NCI-H2171 (cell line): Measurements from ENCODE around the gene PLB1.

Source experiments
- DNase-seq: peaks from one replicate; lab custom pipeline; 2025; lab: John Stamatoyannopoulos, UW

The PLB1 gene

DNA sequence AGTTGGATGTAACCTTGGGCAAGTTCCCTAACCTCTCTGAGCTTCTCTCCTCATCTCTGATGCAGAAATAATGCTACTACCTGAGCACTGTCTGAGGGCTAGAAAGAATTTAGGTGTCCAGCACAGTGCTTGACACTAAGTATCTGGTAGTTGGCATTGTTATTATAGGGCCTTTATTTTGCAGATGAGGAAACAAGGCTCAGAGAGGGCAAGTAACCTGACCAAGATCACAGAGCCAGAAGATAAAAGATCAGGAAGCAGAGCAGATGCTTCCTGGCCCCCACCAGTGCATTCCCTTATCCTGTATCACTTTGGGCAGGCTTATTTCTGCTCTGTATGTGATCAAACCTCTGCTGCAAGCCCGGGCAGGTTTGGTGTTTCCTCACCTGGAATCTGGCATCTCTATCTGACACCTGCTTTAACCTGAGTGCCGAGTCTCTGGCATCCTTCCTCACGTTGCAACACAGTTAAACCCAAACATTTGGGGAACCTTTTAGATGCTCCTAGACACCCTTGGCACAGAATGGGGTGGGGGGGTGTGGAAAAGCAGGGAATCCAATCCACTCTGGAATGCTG is 69.9 kb downstream of the PLB1 start:
- DNase-seq: peak; percentile 88

- DNase-seq: peak; percentile 87
These were observed 70.7 kb downstream of the PLB1 start for GRCh38 chr2:28566521-28567041.

DNA sequence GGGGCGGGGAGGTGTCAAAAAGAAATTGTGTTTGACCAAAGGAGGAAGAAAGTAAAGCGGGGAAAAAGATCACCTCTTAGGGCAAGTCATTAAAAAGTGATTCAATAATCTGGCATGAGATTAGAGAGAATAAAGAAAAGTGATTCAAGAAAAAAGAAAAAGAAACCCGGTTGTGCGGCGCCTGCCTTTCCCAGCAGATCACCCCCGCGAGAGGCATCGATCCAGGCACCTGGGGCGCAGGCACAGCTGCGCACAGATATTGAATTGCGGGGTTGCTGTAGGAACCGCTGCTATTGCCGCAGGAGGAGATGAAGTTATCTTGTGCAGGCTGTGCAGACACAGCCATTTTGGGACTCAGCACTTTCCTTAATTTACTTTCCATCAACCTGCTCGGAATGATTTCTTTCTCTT is 71.2 kb downstream of the PLB1 start:
- peak; percentile 82 for DNase-seq

GRCh38 chr2:28568036-28568435 is 72.2 kb downstream of the PLB1 start:
- DNase-seq: no peak

DNA sequence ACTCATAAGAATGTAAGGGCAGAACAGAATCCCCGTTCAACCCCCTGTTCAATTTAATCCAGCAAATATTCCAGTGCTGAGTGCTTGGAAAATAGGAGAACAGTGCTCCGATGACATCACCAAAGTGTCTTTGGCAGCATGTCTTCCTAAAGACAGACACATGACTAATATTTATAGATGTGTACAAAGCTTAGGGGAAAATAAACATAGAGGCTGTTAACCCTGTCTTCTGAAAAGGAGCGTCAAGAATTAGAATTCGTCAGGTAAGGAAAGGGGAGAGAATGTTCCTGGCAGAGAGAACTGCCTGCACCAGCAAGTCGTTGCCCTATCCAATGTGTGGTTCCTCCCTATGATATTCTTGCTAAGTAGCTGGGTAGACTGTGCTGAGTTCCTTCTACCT is 72.7 kb downstream of the PLB1 start:
- DNase-seq: no peak

DNA sequence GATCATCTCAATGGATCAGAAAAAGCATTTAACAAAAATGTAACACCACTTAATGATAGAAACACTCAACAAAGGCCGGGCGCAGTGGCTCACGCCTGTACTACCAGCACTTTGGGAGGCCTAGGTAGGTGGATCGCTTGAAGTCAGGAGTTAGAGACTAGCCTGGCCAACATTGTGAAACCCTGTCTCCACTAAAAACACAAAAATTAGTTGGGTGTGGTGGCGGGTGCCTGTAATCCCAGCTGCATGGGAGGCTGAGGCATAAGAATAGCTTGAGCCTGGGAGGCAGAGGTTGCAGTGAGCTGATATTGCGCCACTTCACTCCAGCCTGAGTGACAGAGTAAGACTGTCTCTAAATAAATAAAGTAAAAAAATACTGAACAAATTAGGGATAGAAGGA is 74.6 kb downstream of the PLB1 start:
- DNase-seq: no peak

- DNase-seq: no peak
These were observed 80.9 kb downstream of the PLB1 start for GRCh38 chr2:28576714-28577113.

- no peak for DNase-seq
These were observed 82.2 kb downstream of the PLB1 start for GRCh38 chr2:28577791-28578680.

DNA sequence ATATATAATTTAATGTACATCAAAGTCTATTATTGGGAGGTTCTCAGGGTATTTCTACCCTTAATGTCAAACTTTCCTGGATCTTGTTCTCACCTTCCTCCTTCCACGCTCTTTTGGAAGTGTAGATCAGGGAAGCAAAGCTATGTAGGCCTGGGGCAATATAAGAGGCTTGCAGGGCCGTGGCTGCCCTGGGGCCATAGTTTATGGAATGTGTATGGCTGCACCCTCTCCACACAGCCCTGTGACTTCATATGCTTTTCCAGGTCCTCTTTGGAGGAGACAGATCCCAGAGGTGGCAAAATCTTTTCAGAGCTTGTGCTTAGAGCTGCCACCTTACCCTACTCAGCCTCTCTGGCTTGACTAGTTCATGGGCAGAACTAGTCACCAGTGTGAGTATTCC is 82.9 kb downstream of the PLB1 start:
- no peak for DNase-seq

- DNase-seq: no peak
These were observed 83.7 kb downstream of the PLB1 start for GRCh38 chr2:28579606-28580005.

DNA sequence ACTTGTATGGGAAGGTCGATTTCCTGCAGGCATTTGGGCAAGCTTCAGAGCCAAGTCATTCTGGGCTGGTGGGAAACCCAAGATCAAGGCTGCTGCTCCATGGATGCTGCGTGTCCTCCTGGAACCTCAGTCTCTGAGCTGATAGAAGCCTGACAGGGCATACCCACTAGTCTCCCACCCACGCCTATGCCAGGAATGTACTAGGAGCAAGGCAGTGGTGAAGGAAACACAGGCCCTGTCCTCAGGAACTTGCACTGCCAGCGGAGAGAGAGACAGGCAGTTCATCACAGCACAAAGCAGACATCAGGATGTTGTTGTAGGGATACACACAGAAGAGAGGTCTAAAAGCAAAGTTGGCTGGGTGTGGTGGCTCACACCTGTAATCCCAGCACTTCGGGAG is 84.2 kb downstream of the PLB1 start:
- no peak for DNase-seq

GRCh38 chr2:28581312-28581711 is 85.5 kb downstream of the PLB1 start:
- no peak for DNase-seq

DNA sequence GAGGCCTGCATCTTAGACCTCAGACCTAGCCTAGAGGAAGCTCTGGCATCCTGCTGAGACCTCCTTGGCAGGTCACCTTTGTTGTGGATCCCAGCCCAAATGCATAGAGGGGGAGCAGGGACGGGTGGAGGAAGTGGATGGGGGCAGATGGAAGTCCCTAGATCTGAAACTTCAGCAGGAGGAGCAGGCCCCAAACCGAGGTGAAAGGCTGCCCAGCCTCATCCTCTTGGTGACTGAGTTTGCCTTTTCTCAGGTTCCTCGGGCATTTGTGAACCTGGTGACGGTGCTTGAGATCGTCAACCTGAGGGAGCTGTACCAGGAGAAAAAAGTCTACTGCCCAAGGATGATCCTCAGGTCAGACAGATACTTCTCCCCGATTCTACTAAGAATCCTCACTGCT is 86.3 kb downstream of the PLB1 start:
- DNase-seq: no peak

GRCh38 chr2:28582595-28582994 is 86.7 kb downstream of the PLB1 start:
- no peak for DNase-seq

DNA sequence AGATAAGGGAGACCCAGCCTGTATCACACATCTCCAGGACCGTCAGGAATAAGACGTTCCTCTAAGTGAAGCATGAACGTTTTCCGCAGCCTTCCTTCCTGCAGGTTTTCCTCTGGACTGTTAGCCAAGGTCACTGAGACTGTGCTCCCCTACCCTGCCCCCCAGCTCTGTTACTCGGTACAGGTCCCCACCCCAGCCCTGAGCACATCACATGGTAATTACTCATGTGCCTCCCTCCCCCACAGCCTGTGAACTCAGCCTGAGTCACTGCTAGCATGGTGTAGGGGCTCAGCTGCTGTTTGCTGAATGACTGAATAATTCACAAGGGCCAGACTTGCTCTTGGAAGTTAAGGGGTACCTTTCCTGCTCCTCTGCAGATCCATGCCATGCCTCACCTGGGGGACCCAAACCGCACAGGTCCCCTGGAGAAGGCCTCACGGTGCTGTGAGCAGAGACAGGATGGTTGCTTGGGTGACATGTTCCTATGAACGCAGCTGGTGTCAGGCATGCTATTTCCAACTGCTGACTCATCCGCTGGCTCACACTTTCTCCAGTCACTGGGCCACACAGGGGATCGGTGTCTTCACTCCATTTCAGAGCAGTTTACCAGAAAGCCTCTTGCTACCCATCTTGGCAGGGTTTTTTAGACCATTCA is 88.2 kb downstream of the PLB1 start:
- DNase-seq: no peak

DNA sequence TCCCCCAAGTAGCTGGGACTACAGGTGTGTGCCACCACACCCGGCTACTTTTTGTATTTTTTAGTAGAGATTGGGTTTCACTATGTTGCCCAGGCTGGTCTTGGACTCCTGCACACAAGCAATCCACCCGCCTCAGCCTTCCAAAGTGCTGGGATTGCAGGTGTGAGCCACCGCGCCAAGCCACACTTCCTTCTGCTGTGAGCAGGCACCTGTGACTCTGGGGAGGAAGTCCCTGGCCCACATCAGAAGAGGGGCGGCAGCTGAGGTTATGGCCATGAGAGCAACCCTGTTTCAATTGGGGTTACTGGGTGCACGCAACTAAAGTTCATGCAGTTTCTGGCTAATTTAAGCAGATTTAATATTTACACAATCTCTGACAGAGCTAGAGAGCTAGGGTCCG is 91.0 kb downstream of the PLB1 start:
- no peak for DNase-seq

GRCh38 chr2:28587526-28588291 is 91.8 kb downstream of the PLB1 start:
- no peak for DNase-seq

- no peak for DNase-seq
These were observed 92.4 kb downstream of the PLB1 start for GRCh38 chr2:28588292-28588670.

DNA sequence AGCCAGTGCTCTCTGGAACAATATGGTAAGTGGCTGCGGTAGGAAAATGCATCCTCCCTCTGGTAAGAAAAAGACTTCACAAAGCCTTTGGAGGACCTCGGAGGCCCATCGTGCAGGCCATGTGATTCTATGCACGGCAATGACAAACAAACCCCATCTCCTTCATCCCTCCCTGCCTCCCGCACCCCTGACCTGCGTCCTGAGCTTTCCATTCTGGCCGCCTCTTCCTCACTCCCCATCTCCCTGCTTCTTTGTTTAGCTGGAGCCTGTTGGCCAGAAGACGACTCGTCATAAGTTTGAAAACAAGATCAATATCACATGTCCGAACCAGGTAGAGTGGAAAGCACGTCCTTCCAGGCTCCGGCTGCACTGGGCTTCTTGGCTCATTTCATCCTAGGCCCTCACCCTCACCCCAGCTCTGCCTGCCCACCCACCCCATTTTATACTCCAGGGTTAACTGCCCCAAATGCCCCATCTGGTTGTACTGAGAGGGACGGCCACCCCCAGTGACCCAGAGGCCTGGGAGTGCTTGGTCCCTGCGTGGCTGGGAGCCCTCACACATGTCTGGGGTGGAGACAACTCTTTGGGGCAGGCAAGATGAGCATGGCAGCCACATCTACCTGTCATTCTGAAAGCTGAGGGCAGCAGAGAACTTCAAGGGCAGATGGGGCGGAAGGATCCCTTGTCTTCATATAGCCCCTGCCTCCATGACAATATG is 94.0 kb downstream of the PLB1 start:
- DNase-seq: no peak

DNA sequence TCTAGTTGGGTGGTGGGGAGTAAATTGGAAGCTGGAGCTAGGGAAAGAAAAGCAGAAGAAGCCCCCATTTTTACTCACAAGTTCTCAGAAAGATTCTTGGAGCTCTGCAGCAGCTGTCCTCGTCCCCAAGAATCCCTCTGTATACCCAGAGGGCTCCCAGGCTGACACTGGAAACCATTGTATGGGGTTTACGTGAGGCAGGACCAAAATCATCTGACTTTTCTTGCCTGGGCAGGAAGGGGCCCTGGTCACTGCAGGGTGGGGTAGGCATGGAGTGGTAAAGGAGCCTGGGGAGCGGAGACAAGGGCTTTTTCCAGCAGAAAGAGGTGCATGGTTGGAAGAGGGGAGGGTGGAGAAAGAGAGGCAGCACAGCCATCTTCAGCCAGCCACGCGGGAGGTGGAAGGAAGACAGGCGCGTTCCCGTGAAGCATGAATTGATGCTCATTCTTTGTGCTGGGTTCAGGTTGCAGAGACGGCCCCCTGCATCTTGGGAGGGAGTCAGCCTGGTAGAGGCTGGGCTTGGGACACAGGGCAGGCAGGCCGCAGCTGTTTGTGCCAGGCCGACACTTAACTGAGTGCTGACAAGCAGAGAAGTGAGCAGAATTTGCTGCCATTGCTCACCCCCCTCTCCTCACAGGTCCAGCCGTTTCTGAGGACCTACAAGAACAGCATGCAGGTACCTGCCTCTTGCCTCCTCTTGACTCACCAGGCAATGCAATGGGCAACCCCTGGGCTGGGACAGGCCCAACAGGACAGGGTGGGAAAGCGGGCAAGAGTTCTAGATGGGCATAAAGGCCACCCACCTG is 94.8 kb downstream of the PLB1 start:
- DNase-seq: no peak
